WERI-Rb-1 (cell line): Measurements from ENCODE around the gene TRIM5.
A peak's percentile ranks its signal among the peaks of the same experiment; 100 is the strongest.
"Not testable (repeated sequence)": the region's sequence is repeated elsewhere in the genome, so short reads cannot be mapped to it uniquely, and the experiment has no call there.

Source experiments
- DNase-seq: peaks from one replicate; pipeline ENCODE4 v3.0.0-alpha.2; 2020
- H3K27ac ChIP-seq: fragments of 250-450 bp; sonication (Bioruptor Pico); 2 replicates; pipeline ENCODE4 v1.5.1; 2020; ENCODE audit warnings: mild to moderate bottlenecking, moderate library complexity
- H3K27me3 ChIP-seq: fragments of 250-450 bp; sonication (Bioruptor Pico); 2 replicates; pipeline ENCODE4 v1.5.1; 2021; ENCODE audit warnings: mild to moderate bottlenecking, low read depth, moderate library complexity; ENCODE audit not compliant: insufficient read depth, severe bottlenecking
- H3K36me3 ChIP-seq: fragments of 250-450 bp; sonication (Bioruptor Pico); 2 replicates; pipeline ENCODE4 v1.5.1; 2020; ENCODE audit warnings: mild to moderate bottlenecking, moderate library complexity
- H3K4me3 ChIP-seq: 2 replicates; pipeline ENCODE4 v1.5.1; 2011; ENCODE audit warnings: low read depth, mild to moderate bottlenecking, control low read depth, low read length
- H3K9me3 ChIP-seq: fragments of 250-450 bp; sonication (Bioruptor Pico); 2 replicates; pipeline ENCODE4 v1.5.1; 2021; ENCODE audit warnings: mild to moderate bottlenecking, moderate library complexity; ENCODE audit not compliant: severe bottlenecking
- CTCF ChIP-seq: IDR thresholded peaks from 2 replicates; pipeline ENCODE4 v1.5.1; 2011; ENCODE audit warnings: low read depth, mild to moderate bottlenecking, control low read depth, inconsistent platforms, low read length

TRIM5 gene

GRCh38 chr11:5684646-5685362, at the start of gene TRIM5:
Gene TRIM5, minus strand, starts transcription at chr11:5685074. Its CDS starts 4,897 bp downstream, at chr11:5680177.
- Histone ChIP-seq H3K9me3 (no peaks in the 10 kb centered on the region), H3K27me3 (peaks cover 72% of the 10 kb centered on the region), H3K27ac (no peak within 1 kb of the TSS), H3K4me3 (no peak within 1 kb of the TSS), H3K36me3 (no peaks in the 10 kb centered on the region)
- 0 out of 2 replicates have a peak, but pooled peaks have one; percentile 2 for TF ChIP-seq CTCF
- no peak for DNase-seq

GRCh38 chr11:5727691-5728090, 42.8 kb upstream of the TRIM5 start:
- H3K4me3 ChIP-seq: no peak overlapping the region
- no peak overlapping the region for H3K27ac ChIP-seq
- DNase-seq: no peak
- H3K36me3 ChIP-seq: no peaks in the 10 kb centered on the region
- TF ChIP-seq CTCF: no peak
- no peaks in the 10 kb centered on the region for H3K9me3 ChIP-seq
- H3K27me3 ChIP-seq: peaks cover 39% of the 10 kb centered on the region

GRCh38 chr11:5726351-5726750, 41.5 kb upstream of the TRIM5 start:
- H3K27ac ChIP-seq: no peak overlapping the region
- H3K4me3 ChIP-seq: no peak overlapping the region
- no peaks in the 10 kb centered on the region for H3K9me3 ChIP-seq
- H3K27me3 ChIP-seq: peaks cover 32% of the 10 kb centered on the region
- H3K36me3 ChIP-seq: no peaks in the 10 kb centered on the region
- no peak for TF ChIP-seq CTCF
- no peak for DNase-seq

- Histone ChIP-seq H3K4me3 (no peak overlapping the region), H3K27me3 (peaks cover 33% of the 10 kb centered on the region), H3K27ac (no peak overlapping the region), H3K36me3 (no peaks in the 10 kb centered on the region), H3K9me3 (no peaks in the 10 kb centered on the region)
- TF ChIP-seq CTCF: no peak
- DNase-seq: no peak
These were observed 37.7 kb upstream of the TRIM5 start for GRCh38 chr11:5722622-5723021.

- no peak for TF ChIP-seq CTCF
- no peaks in the 10 kb centered on the region for H3K9me3 ChIP-seq
- no peaks in the 10 kb centered on the region for H3K36me3 ChIP-seq
- no peak for DNase-seq
- no peak overlapping the region for H3K27ac ChIP-seq
- H3K27me3 ChIP-seq: peaks cover 31% of the 10 kb centered on the region
- no peak overlapping the region for H3K4me3 ChIP-seq
These were observed 35.0 kb upstream of the TRIM5 start for GRCh38 chr11:5719703-5720495.

- H3K27me3 ChIP-seq: peaks cover 20% of the 10 kb centered on the region
- H3K27ac ChIP-seq, H3K36me3 ChIP-seq, H3K4me3 ChIP-seq, H3K9me3 ChIP-seq, DNase-seq: not testable (repeated sequence)
These were observed 31.6 kb upstream of the TRIM5 start for GRCh38 chr11:5716518-5716917.
